T-helper 17 cell (primary cell): Measurements from ENCODE around the gene FBXO42. TPM values are rescaled to one million over a fixed set of nuclear protein-coding genes. Genes with fewer than 3 reads are reported as not detected.

Source experiments
- ATAC-seq: fragments of 150-1000 bp; cut with Tn5 transposase; 2 replicates; pipeline ENCODE4 v1.10.0; 2021; ENCODE audit warnings: mild to moderate bottlenecking, moderate library complexity
- DNase-seq, 3 donors: peaks; one replicate each; pipeline versions ENCODE4 v3.0.0 to v3.0.0-alpha.2; 2020 to 2021
- H3K9me3 ChIP-seq: one replicate; pipeline ENCODE4 v1.7.0; 2013; ENCODE audit warnings: low read length, mild to moderate bottlenecking; ENCODE audit not compliant: control insufficient read depth, poor library complexity, severe bottlenecking
- H3K27ac Mint-ChIP-seq: one replicate; pipeline ENCODE4 v1.8.0; 2022; ENCODE audit warnings: mild to moderate bottlenecking, moderate library complexity, mixed read lengths
- H3K27me3 Mint-ChIP-seq: one replicate; pipeline ENCODE4 v1.8.0; 2022; ENCODE audit warnings: mixed read lengths
- H3K36me3 Mint-ChIP-seq: one replicate; pipeline ENCODE4 v1.8.0; 2022; ENCODE audit warnings: low read depth, mixed read lengths
- H3K4me1 Mint-ChIP-seq: one replicate; pipeline ENCODE4 v1.8.0; 2022; ENCODE audit warnings: mild to moderate bottlenecking, mixed read lengths
- H3K4me3 Mint-ChIP-seq: one replicate; pipeline ENCODE4 v1.8.0; 2022; ENCODE audit warnings: mild to moderate bottlenecking, moderate library complexity, mixed read lengths
- total RNA-seq, 4 donors: library from RNA in 2 of 4; stranded (reverse) in 2 of 4; gene quantifications; one replicate each; pipeline ENCODE4 v1.2.3 and lab custom pipeline; 2022 to 2026

Gene FBXO42
- total RNA-seq (10 to 100 TPM; 17.4 to 20.5 TPM), total RNA-seq (lab: John Stamatoyannopoulos, UW) (53.0 to 62.5 reads per million in 2 donors)

DNA sequence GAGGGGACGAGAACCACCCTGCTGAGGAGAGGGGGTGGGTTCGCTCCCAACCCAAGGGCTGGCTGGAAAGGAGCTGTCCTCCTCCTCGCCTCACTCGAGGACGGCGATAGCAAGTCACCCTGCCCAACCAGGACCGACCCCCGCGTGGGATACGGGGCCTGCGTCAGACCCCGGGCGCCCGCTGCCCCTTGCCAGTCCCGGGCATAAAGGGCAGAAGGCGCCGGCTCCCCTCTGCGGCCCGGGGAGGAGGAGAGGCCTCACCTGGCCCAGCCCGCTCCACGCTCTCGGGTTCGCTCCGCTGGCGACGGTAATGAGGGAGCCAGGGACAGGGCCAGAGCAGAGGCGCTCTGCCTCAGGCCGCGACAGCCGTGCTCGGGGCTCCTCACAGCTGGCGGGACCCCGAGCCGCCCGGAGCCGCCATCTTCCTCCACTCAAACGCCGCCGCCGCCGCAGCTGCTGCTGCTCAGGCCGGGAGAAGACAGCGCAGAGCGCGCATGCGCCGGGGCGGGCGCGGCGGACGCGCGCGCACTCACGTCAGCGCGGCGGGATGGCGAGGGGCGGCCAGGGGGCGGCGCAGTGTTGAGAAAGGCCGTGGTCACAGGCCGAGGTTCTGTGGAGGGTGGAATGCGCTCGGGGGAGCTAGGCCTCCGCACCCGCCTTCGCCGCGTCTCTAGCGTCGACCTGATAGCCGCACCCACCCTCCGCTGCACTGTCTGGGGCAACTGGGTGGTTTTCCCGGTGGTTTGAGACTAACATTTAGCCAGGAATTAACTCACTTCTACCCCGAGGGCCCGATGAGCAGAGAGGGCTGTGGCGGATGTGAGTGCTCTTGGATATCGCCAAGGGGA, at the start of gene FBXO42:
TSS of gene FBXO42 (minus strand) at position 487 of the 848 bp plus-strand sequence. CDS start 37,062 bp downstream, outside the sequence.
- ATAC-seq (peak; percentile 92), DNase-seq (peak; percentile 91 to 93 (median 92))
- no peaks in the 10 kb centered on the region for H3K27me3 Mint-ChIP-seq
- peaks cover 24% of the 10 kb centered on the region for H3K4me1 Mint-ChIP-seq
- no peaks in the 10 kb centered on the region for H3K36me3 Mint-ChIP-seq
- H3K4me3 Mint-ChIP-seq: peak within 1 kb of the TSS; percentile 94
- H3K9me3 ChIP-seq: no peaks in the 10 kb centered on the region
- H3K27ac Mint-ChIP-seq: peak within 1 kb of the TSS; percentile 92

DNA sequence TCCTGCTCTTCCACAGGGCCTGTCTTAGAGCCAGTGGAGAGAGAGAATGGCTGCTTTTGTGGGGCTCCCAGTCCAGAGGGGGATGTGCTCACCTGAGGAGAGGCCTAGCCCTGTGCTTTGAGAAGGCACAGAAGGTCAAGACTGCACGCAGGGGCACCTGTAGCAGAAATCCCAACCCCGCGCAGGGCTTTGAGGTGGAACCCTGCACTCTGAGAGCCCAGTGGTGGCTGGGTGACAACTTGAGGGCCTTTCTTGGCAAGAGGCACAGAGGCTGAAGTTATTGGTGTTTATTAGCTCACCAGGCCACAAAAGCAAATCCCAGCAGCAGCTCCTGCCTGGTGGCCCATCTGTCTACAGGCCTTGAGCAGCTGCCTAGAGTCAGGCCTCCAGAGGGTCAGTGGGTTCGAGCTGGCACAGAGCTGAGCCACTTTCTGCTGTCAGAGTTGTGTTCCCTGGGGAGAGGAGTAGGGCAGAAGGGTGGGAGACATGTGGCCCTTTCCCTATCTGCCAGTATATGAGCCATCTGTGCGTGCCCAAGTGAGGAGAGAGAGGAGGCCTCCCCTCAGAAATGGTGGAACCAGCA, 46.2 kb upstream of the FBXO42 start:
- Mint-ChIP-seq H3K4me1 (peaks cover 9% of the 10 kb centered on the region), H3K36me3 (no peaks in the 10 kb centered on the region), H3K27ac (peak overlapping the region; percentile 75), H3K27me3 (no peaks in the 10 kb centered on the region), H3K4me3 (peak overlapping the region; percentile 12)
- ATAC-seq (no peak), DNase-seq (no peak)
- H3K9me3 ChIP-seq: no peaks in the 10 kb centered on the region

DNA sequence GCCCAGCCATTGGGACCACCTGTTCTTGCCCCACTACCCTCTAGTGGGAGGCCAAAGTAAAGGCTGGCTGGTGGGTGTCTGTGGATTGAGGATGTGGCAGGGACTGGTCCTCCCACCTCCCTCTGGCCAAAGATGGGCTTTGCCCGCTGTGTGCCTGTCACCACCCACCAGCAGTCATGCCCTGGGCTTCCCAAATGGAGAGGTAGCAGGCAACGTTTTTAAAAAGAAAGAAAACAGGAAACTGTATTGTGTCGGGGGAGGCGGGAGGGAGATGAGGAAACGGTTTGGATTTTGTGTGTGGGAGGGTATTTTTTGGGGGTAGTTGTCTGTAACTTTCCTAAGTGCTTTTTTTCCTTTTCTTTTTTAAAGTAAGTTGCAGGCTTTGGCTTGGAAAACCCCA, 44.8 kb upstream of the FBXO42 start:
- H3K27ac Mint-ChIP-seq: peak overlapping the region; percentile 78
- no peak overlapping the region for H3K4me3 Mint-ChIP-seq
- H3K4me1 Mint-ChIP-seq: peaks cover 19% of the 10 kb centered on the region
- H3K27me3 Mint-ChIP-seq: no peaks in the 10 kb centered on the region
- H3K36me3 Mint-ChIP-seq: no peaks in the 10 kb centered on the region
- no peaks in the 10 kb centered on the region for H3K9me3 ChIP-seq
- DNase-seq (no peak), ATAC-seq (no peak)

DNA sequence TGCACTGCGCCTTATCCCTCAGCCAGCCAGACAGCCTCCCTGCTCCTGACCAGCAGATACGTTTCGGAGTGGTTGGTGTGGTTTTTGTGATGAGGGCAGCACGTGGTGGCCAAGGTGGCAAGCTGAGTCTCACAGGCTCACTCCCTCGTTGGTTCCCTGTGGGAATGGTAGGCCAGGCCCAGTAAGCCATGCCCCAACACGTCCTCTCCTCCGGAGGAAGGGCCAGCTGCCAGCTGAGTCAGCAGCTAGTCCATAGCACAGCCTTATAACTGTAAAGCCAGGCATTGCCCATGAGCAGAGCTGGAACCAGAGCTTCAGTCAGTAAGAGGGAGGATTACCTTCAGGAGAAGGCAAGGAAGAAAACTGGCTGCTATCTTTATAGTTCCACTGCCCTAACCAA, 44.3 kb upstream of the FBXO42 start:
- no peak overlapping the region for H3K4me3 Mint-ChIP-seq
- H3K27ac Mint-ChIP-seq: peak overlapping the region; percentile 78
- H3K36me3 Mint-ChIP-seq: no peaks in the 10 kb centered on the region
- H3K4me1 Mint-ChIP-seq: peaks cover 21% of the 10 kb centered on the region
- DNase-seq (no peak), ATAC-seq (no peak)
- H3K9me3 ChIP-seq: no peaks in the 10 kb centered on the region
- no peaks in the 10 kb centered on the region for H3K27me3 Mint-ChIP-seq

GRCh38 chr1:16394977-16395376, 42.7 kb upstream of the FBXO42 start:
- DNase-seq (no peak), ATAC-seq (no peak)
- H3K4me1 Mint-ChIP-seq: peaks cover 33% of the 10 kb centered on the region
- no peak overlapping the region for H3K27ac Mint-ChIP-seq
- no peaks in the 10 kb centered on the region for H3K9me3 ChIP-seq
- H3K27me3 Mint-ChIP-seq: no peaks in the 10 kb centered on the region
- H3K36me3 Mint-ChIP-seq: no peaks in the 10 kb centered on the region
- no peak overlapping the region for H3K4me3 Mint-ChIP-seq

DNA sequence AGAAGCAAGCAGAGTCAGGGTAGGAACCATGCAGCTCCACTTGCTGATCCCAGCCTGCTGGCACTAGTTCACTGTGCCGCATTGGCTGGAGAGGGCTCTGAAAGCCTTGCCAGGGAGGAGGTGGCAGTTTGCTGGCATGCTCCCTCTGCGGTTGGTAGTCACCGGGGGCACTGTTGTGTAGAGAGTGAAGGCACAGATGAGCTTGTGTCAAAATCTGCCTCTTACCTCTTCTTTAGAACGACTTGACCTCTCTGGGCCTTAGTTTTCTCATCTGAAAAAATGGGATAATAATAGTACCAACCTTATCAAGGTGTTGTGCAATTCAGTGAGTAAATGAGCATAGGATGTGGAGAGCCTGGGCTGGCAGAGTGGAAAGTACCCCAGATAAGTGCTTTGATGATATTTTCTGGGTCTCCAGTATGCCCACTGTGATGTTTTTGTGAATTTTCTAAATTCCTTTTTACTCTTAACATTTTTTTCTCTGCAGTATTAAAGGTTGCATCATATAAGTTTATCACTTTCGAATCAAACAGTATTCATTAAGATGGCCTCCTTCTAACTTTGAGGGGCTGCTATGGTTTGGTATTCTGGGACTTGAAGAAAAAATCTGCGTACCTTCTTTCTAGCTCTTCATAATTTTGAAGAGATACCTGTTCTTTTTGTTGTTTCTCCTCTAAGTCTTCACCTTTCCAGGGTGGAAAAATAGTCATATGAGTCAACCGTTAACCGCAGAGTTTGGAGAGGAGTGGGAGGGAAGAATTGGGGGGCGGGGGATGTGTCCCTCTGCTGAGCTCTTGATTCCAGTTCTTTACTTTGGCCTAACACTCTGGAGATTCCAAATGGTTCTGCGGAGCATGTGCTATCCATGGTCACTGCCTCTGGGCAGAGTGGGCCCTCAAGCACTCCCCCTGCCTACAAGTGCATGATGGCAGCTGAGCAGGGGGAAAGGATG, 41.6 kb upstream of the FBXO42 start:
- ATAC-seq (peak; percentile 32), DNase-seq (no peak)
- no peaks in the 10 kb centered on the region for H3K9me3 ChIP-seq
- Mint-ChIP-seq H3K4me1 (peaks cover 30% of the 10 kb centered on the region), H3K27me3 (no peaks in the 10 kb centered on the region), H3K36me3 (no peaks in the 10 kb centered on the region), H3K27ac (peak overlapping the region; percentile 79), H3K4me3 (no peak overlapping the region)

- no peak for DNase-seq
- H3K4me1 Mint-ChIP-seq: peaks cover 26% of the 10 kb centered on the region
- H3K9me3 ChIP-seq: no peaks in the 10 kb centered on the region
- no peaks in the 10 kb centered on the region for H3K27me3 Mint-ChIP-seq
- no peak overlapping the region for H3K4me3 Mint-ChIP-seq
- H3K36me3 Mint-ChIP-seq: no peaks in the 10 kb centered on the region
- ATAC-seq: no peak
- H3K27ac Mint-ChIP-seq: peak overlapping the region; percentile 79
Observed at GRCh38 chr1:16392740-16393569, 40.7 kb upstream of the FBXO42 start.

DNA sequence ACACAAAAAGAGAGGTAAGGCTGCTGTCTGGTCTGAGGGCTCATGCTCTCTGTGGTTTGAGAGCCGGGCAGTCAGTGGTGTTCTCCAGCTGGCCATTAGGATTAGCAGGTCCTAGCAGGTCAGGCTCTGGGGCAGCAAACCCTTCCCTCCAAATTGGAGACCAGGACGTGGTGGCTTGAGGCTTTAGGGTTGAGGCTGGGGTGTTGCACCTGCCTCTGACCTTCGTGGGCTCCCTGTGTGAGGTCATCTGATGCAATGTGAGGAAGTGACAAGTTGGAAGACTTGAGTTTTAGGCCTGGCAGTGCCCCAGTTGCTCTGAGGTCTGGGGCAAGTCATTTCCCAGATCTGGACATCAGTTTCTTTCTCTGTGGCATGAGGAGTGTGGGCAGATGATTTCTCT, 39.1 kb upstream of the FBXO42 start:
- Mint-ChIP-seq H3K36me3 (no peaks in the 10 kb centered on the region), H3K27ac (peak overlapping the region; percentile 79), H3K27me3 (no peaks in the 10 kb centered on the region), H3K4me1 (peaks cover 39% of the 10 kb centered on the region), H3K4me3 (no peak overlapping the region)
- ATAC-seq: no peak
- H3K9me3 ChIP-seq: no peaks in the 10 kb centered on the region
- DNase-seq: no peak

DNA sequence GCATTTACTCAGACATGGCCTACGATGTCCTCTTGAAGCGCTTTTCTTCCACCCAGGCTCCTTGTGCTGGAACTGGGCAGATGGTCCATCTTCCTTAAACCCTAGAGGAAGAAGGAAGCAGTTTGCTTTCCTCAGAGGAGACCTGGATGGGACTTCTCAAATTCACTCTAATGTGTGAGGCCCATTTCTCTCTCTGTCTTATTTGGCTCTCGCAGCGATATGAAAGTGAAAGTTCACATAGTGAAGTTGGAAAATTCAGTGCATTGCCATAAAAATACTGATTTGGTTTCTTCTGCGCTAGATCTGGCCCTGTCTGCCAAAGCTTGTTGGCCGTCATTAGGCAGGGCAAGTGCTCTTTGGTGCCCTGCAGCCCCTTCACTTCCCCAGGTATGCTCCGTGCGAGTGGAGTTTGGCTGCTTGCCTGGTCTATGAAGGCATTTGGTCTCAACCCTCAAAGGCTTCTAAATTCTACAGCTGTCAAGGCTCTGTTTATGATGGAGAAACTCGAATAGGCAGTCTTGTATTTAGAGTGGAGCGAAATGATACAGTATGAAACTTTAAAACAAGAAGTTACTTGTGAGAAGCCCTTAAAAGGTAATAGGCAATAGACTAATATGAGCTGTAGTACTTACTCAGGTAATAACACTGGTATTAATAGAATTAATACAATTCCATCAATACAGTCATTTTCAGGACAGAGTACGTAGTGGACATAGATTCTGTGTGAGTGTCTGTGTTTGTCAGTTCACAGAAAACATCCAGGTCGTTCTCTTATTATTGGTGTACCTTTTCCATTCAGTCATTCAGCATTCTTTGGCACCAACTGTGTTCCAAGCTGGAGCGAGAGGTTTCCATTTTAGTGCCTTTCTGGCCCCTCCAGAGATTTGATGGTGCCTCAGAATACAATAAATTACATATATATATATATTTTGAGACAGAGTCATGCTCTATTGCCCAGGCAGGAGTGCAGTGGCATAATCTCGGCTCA, 35.2 kb upstream of the FBXO42 start:
- Mint-ChIP-seq H3K4me3 (peak overlapping the region; percentile 91), H3K4me1 (peaks cover 65% of the 10 kb centered on the region), H3K36me3 (peaks cover 5% of the 10 kb centered on the region), H3K27me3 (no peaks in the 10 kb centered on the region), H3K27ac (peak overlapping the region; percentile 93)
- H3K9me3 ChIP-seq: no peaks in the 10 kb centered on the region
- no peak for DNase-seq
- peak; percentile 52 for ATAC-seq

DNA sequence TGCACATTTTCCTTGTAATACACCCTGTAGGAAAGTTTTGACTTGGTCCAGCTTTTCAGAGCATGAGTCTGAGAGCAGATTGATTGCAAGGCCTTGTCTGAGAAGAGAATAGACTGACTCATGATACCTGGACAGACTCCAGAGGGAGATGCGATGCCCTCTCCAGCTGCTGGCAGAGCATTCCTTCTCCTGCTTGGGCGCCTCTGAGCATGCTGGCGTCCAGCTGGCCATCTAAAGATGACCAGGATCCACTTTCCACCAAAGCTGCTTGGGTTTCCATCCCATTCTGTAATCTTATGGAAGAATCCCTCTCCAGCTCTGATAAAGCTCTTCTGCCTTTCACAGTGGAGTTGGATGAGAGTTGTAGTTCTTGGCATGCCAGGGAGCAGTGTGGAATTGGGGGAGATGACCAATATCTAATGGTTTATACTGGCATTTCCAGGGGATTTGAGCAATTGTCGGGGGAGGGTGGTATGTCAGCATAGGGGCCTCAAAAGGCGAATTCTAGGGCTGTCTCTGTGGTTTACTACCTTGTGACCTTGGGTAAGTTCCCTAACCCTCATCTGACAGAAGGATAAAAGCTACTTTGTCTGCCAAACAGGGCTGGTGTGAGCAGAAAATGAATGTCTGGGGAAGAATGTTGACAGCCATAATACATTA, 34.3 kb upstream of the FBXO42 start:
- H3K36me3 Mint-ChIP-seq: peaks cover 5% of the 10 kb centered on the region
- H3K27ac Mint-ChIP-seq: peak overlapping the region; percentile 93
- DNase-seq (no peak), ATAC-seq (peak; percentile 81)
- no peaks in the 10 kb centered on the region for H3K27me3 Mint-ChIP-seq
- peak overlapping the region; percentile 91 for H3K4me3 Mint-ChIP-seq
- H3K9me3 ChIP-seq: no peaks in the 10 kb centered on the region
- peaks cover 58% of the 10 kb centered on the region for H3K4me1 Mint-ChIP-seq
